Effector memory CD4-positive, alpha-beta T cell (primary cell): Measurements from ENCODE around the gene ZNF524.
A peak's percentile ranks its signal among the peaks of the same experiment; 100 is the strongest.
"Not testable (repeated sequence)": the region's sequence is repeated elsewhere in the genome, so short reads cannot be mapped to it uniquely, and the experiment has no call there.

ENCODE experiments used
- DNase-seq, 3 donors: peaks; one replicate each; pipeline ENCODE4 v3.0.0-alpha.2; 2020
- H3K27ac ChIP-seq: 2 replicates; pipeline ENCODE4 v1.7.0; 2013; ENCODE audit warnings: mild to moderate bottlenecking, low read length, moderate library complexity; ENCODE audit not compliant: insufficient read depth, poor library complexity, severe bottlenecking
- H3K27me3 ChIP-seq: replicated peaks from 2 replicates; pipeline ENCODE4 v1.7.0; 2013; ENCODE audit warnings: mild to moderate bottlenecking, low read length; ENCODE audit not compliant: insufficient read depth, control insufficient read depth, poor library complexity, severe bottlenecking
- H3K36me3 ChIP-seq: 2 replicates; pipeline ENCODE4 v1.7.0; 2013; ENCODE audit warnings: mild to moderate bottlenecking, low read length, moderate library complexity; ENCODE audit not compliant: control insufficient read depth, insufficient read depth
- H3K4me1 ChIP-seq: 2 replicates; pipeline ENCODE4 v1.7.0; 2013; ENCODE audit warnings: low read length, mild to moderate bottlenecking; ENCODE audit not compliant: control insufficient read depth, insufficient read depth, poor library complexity, severe bottlenecking
- H3K4me3 ChIP-seq: 2 replicates; pipeline ENCODE4 v1.7.0; 2013; ENCODE audit warnings: low read length, low read depth, mild to moderate bottlenecking; ENCODE audit not compliant: insufficient read depth, poor library complexity, severe bottlenecking
- H3K9me3 ChIP-seq: 2 replicates; pipeline ENCODE4 v1.7.0; 2013; ENCODE audit warnings: mild to moderate bottlenecking, low read length, moderate library complexity; ENCODE audit not compliant: control insufficient read depth

The ZNF524 gene

DNA sequence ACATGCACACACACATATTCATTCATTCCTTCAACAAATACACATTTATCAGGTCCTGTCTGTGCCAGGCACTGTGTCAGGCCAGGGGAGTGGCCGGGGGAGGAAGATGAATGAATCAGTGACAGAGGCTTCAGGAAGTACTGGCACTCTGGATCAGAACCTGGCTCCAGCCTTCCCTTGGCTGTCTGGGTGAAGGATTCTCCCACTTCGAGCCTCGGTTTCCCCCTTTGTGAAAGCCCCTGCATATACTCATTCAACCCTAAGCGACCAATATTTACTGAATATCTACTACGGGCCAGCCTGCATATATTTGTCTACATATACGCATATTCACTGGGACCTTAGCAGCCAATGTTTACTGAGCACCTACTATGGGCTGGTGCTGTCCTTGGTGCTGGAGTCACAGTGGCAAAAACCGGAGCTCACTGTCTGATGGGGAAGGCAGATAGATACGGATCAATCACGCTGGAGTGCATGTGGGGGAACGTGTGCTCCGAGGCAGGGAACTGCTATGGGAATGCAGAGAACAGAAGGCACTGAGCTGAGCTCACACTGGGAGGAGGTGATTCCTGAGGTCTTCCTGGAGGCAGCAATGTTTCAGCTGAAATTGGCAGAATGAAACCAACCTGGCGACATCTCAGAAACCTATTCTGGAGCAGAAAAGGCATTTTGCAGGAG is 18.8 kb upstream of the ZNF524 start:
- H3K27ac ChIP-seq: peak overlapping the region; percentile 74
- no peak for DNase-seq
- H3K27me3 ChIP-seq: no peaks in the 10 kb centered on the region
- peaks cover 4% of the 10 kb centered on the region for H3K36me3 ChIP-seq
- peak overlapping the region; percentile 73 for H3K4me3 ChIP-seq
- H3K4me1 ChIP-seq: peaks cover 21% of the 10 kb centered on the region
- no peaks in the 10 kb centered on the region for H3K9me3 ChIP-seq

DNA sequence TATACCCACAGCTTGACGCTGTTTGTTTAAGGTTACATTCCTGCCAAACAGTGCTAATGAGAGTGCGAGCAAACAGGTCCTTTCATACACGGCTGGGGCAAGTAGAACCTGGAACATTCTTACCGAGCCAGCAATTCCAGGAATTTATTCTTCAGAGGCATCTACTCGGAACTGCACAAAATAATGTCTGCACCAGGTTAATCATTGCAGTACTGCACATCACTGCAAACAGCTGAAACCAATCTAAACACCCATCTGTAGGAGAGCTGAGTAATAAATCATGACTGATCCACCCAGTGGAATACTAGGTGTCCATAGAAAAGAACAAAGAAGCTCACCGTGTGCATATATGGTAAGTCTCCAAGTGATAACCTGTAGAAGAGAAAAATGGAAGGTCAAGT is 18.3 kb upstream of the ZNF524 start:
- Histone ChIP-seq H3K9me3 (no peaks in the 10 kb centered on the region), H3K27ac (no peak overlapping the region), H3K36me3 (peaks cover 4% of the 10 kb centered on the region), H3K4me3 (no peak overlapping the region), H3K27me3 (no peaks in the 10 kb centered on the region), H3K4me1 (peaks cover 26% of the 10 kb centered on the region)
- DNase-seq: no peak

DNA sequence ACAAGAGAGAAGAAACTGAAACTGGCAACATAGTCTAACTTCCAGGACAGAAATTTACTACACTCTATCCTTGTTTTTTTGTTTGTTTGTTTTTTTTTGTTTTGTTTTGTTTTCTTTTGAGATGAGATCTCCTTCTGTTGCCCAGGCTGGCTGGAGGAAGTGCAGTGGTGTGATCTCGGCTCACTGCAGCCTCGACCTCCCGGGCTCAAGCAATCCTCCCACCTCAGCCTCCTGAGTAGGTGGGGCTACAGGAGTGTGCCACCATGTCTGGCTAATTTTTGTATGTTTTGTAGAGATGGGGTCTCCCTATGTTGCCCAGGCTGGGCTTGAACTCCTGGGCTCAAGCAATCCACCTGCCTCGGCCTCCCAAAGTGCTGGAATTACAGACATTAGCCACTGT is 17.8 kb upstream of the ZNF524 start:
- H3K27me3 ChIP-seq, H3K36me3 ChIP-seq, DNase-seq, H3K27ac ChIP-seq, H3K4me3 ChIP-seq, H3K9me3 ChIP-seq: not testable (repeated sequence)
- peaks cover 29% of the 10 kb centered on the region for H3K4me1 ChIP-seq

DNA sequence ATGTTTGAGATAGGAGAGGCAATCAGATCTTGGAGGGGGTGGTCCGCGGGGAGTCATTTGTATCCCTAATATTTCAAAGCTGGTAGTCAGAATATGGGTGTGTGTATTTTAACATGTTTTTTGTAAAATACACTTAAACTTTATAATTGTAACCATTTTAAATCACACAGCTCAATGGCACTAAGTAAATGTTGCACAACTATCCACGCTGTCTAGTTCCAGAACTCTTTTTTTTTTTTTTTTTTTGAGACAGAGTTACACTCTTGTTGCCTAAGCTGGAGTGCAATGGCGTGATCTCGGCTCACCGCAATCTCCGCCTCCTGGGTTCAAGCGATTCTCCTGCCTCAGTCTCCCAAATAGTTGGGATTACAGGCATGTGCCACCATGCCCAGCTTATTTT is 16.2 kb upstream of the ZNF524 start:
- not testable (repeated sequence) for H3K9me3 ChIP-seq, DNase-seq, H3K4me3 ChIP-seq, H3K36me3 ChIP-seq, H3K27me3 ChIP-seq, H3K27ac ChIP-seq
- H3K4me1 ChIP-seq: peaks cover 32% of the 10 kb centered on the region

DNA sequence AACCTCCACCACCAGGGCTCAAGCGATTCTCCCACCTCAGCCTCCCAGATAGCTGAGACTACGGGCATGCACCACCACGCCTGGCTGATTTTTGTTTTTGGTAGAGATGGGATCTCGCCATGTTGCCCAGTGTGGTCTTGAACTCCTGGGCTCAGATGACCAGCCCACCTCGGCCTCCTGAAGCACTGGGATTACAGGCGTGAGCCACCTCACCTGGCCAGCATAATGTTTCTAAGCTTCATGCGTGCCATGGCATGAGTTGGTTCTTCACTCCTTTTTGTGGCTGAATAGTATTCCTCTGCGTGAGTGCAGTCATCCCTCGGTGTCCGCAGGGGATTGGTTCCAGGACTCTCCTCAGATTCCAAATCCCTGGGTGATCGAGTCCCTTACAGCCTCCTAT is 15.2 kb upstream of the ZNF524 start:
- Histone ChIP-seq H3K36me3 (no peaks in the 10 kb centered on the region), H3K9me3 (no peaks in the 10 kb centered on the region), H3K27ac (no peak overlapping the region), H3K4me1 (peaks cover 32% of the 10 kb centered on the region), H3K27me3 (no peaks in the 10 kb centered on the region), H3K4me3 (no peak overlapping the region)
- no peak for DNase-seq

DNA sequence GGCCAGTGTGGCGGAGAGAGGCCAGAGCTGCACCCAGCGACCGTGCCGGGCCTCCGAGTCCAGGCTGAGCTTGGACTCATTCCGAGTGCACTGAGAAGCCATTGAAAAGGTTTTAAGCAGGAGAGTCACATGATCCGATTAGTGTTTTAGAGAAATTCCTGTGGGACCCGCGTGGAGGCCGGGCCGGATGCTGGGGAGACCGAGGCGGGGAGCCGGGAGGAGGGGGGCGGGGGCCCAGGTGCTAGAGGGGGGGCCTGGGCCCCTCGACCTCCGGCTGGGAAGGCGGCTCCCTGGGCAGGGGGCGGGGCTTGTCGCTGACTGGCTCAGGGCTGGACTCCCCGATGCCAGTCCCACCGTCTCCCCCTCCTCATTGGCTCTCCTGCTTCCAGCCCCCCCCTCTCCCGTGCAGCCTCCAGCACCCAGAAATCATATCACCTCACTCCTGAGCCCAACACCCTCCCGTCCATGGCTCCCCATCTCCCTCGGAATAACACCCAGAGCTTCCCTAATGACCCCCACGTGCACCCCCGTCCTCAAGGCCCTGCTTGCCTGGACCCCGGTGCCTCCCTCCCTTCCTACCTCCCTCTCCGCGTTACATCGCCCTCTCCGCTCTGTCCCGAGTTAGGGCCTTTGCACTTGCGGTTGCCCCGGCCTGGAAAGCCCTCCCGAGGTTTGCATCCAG is 14.3 kb upstream of the ZNF524 start:
- peak in 2 of 3 donors; percentile 25 to 32 for DNase-seq
- no peaks in the 10 kb centered on the region for H3K36me3 ChIP-seq
- no peaks in the 10 kb centered on the region for H3K9me3 ChIP-seq
- H3K27me3 ChIP-seq: no peaks in the 10 kb centered on the region
- H3K4me1 ChIP-seq: peaks cover 28% of the 10 kb centered on the region
- H3K4me3 ChIP-seq: peak overlapping the region; percentile 37
- no peak overlapping the region for H3K27ac ChIP-seq

DNA sequence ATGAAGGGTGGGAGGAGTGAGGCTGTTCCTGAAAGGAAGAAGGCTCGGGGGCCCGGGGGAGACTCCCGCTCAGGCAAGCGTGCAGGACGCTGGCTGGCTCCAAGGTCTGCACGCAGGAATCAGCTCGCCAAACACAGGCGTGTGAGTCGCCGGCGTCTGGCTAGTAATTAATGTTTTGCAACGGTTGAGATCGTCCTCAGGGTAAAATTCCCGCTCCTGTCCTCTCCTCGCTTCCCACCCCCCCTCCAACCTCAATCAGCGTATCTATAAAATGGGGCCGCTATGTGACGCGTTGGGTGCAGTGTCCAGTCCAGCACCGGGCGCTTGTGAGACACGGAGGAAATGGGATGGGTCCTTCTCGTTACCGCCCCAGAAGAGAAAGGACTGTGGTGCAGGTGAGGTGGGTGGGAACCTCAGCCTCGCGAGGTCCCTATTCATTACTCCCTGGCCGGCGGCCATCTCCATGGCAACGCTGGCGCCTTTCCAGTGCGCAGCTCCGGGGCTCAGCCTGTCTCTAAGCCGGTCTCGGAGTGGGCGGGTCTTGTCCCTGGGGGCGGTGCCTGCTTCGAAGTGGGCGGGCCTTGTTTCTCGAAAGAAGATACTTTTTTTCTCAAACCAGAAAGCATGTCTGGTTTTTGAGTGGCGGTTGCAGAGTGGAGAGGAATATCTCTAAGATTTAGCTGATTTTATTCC is 13.0 kb upstream of the ZNF524 start:
- Histone ChIP-seq H3K4me1 (peaks cover 19% of the 10 kb centered on the region), H3K4me3 (peak overlapping the region; percentile 54), H3K36me3 (no peaks in the 10 kb centered on the region), H3K27ac (no peak overlapping the region), H3K9me3 (no peaks in the 10 kb centered on the region), H3K27me3 (no peaks in the 10 kb centered on the region)
- DNase-seq: peak; percentile 86 to 92 (median 90)

DNA sequence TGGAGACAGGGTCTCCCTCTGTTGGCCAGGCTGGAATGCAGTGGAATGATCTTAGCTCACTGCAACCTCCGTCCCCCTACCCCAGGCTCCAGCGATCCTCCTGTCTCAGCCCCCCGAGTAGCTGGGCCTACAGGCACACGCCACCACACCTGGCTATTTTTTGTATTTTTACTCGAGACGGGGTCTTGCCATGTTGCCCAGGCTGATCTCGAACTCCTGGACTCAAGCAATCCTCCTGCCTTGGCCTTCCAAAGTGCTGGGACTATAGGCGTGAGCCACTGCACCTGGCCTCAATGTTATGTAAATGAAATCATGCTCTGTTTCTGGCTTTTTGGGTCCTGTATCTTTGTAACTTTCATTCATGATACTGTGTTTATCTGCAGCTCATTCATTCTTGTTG is 11.3 kb upstream of the ZNF524 start:
- Histone ChIP-seq H3K9me3 (no peaks in the 10 kb centered on the region), H3K4me1 (peaks cover 19% of the 10 kb centered on the region), H3K27ac (no peak overlapping the region), H3K36me3 (no peaks in the 10 kb centered on the region), H3K27me3 (no peaks in the 10 kb centered on the region), H3K4me3 (no peak overlapping the region)
- DNase-seq: no peak

DNA sequence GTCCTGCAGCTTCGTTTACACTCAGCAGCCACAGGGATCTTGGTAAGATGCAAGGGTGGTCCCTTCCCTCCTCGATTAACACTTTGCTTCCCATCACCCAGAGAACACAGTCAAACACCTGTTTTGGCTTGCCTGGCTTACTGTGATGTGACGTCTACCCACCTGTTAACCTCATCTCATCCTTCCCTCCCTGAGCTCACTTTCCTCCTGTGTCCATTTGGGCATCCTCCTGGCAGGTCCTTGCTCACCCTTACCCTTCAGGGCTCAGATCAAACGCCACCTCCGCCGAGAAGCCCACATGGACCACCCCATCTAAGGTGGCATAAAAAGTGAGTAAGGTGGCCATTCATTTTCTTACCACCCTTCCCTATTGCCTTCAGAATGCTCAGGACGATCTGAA is 10.0 kb upstream of the ZNF524 start:
- Histone ChIP-seq H3K27me3 (no peaks in the 10 kb centered on the region), H3K36me3 (peaks cover 5% of the 10 kb centered on the region), H3K4me3 (no peak overlapping the region), H3K27ac (no peak overlapping the region), H3K4me1 (peaks cover 19% of the 10 kb centered on the region), H3K9me3 (no peaks in the 10 kb centered on the region)
- DNase-seq: no peak

DNA sequence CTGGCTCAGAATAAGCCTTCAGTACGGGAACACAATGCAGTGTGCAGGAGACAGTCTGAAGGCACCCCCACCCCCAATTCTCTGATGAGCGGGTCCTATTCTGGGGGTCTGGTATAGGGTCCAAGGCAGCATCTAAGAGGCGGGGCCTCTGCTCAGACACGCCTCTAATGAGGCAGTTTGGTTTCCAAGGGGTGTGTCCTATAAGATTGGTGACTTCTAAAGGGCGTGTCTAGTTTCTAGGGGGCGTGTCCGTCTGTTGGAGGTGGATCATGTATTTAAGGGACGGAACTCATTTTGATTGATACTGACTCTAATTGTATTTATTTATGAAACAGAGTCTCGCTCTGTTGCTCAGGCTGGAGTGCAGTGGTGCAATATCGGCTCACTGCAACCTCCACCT is 9.5 kb upstream of the ZNF524 start:
- Histone ChIP-seq H3K9me3 (no peaks in the 10 kb centered on the region), H3K36me3 (peaks cover 10% of the 10 kb centered on the region), H3K4me1 (peaks cover 17% of the 10 kb centered on the region), H3K4me3 (no peak overlapping the region), H3K27me3 (no peaks in the 10 kb centered on the region), H3K27ac (no peak overlapping the region)
- no peak for DNase-seq
